Measurements from ENCODE around the gene RAB40C. TPM values are rescaled to one million over a fixed set of nuclear protein-coding genes. Genes with fewer than 3 reads are reported as not detected.

Gene RAB40C
- total RNA-seq, 4 donors from 2014 or later, result 17.7 to 28.3 (median 22.1) TPM

- TF ChIP-seq CTCF (IDR thresholded peaks at IDR 0.05) (no peak), POLR2AphosphoS5 (IDR thresholded peaks at IDR 0.05) (no peak), EP300 (IDR thresholded peaks at IDR 0.05) (no peak), POLR2A (IDR thresholded peaks at IDR 0.05) (no peak)
- peak overlapping the region in 3 of 4 donors; percentile 86 to 95 (median 92) for H3K27ac ChIP-seq
- no CpG with 5 or more reads among the region's 5 CpGs for WGBS, 2 donors (ENCODE audit: low coverage in 1 of 2)
Observed at GRCh38 chr16:640614-641013, 50.7 kb downstream of the RAB40C start.

GRCh38 chr16:641326-642188 is 51.7 kb downstream of the RAB40C start, which contains the start of gene MCRIP2:
Gene MCRIP2 (plus strand): TSS chr16:641828. CDS start chr16:641992, 164 bp downstream.
- WGBS, 2 donors (ENCODE audit: low coverage in 1 of 2), result no CpG with 5 or more reads among the region's 81 CpGs
- Histone ChIP-seq H3K27me3 (no peaks in the 10 kb centered on the region), H3K27ac (peak within 1 kb of the TSS; percentile 86 to 95 (median 91)), H3K9me3 (no peaks in the 10 kb centered on the region), H3K4me3 (peak within 1 kb of the TSS; percentile 67 to 95), H3K36me3 (peaks cover 0 to under 1% of the 10 kb centered on the region in 2 donors), H3K4me1 (peaks cover 0 to 78% (median 27%) of the 10 kb centered on the region in 3 donors)
- TF ChIP-seq POLR2AphosphoS5 (IDR thresholded peaks at IDR 0.05) (peak; percentile 70), POLR2A (IDR thresholded peaks at IDR 0.05) (peak; percentile 66 to 71), CTCF (IDR thresholded peaks at IDR 0.05) (peak in 1 of 4 experiments; percentile 12), EP300 (IDR thresholded peaks at IDR 0.05) (no peak)
- ATAC-seq, result peak; percentile 74

More at GRCh38 chr16:640614-641013, 50.7 kb downstream of the RAB40C start:
- H3K9me3 ChIP-seq, result no peaks in the 10 kb centered on the region
- ATAC-seq, result no peak
- no peaks in the 10 kb centered on the region for H3K27me3 ChIP-seq
- H3K36me3 ChIP-seq, result no peaks in the 10 kb centered on the region
- H3K4me1 ChIP-seq, result peaks cover 0 to 73% (median 22%) of the 10 kb centered on the region in 3 donors
- H3K4me3 ChIP-seq, result peak overlapping the region in 1 of 2 donors; percentile 95

- peaks cover 0 to 83% (median 25%) of the 10 kb centered on the region in 3 donors for H3K4me1 ChIP-seq
- peak overlapping the region; percentile 86 to 95 (median 91) for H3K27ac ChIP-seq
- H3K36me3 ChIP-seq, result peaks cover 0 to 7% of the 10 kb centered on the region in 2 donors
- H3K9me3 ChIP-seq, result no peaks in the 10 kb centered on the region
- peak; percentile 58 for ATAC-seq
- H3K4me3 ChIP-seq, result peak overlapping the region; percentile 67 to 95
- no peaks in the 10 kb centered on the region for H3K27me3 ChIP-seq
- WGBS, 2 donors (ENCODE audit: low coverage in 1 of 2), result no CpG with 5 or more reads among the region's 72 CpGs
- TF ChIP-seq POLR2AphosphoS5 (IDR thresholded peaks at IDR 0.05), result no peak
- TF ChIP-seq CTCF (IDR thresholded peaks at IDR 0.05), result no peak
- no peak for TF ChIP-seq POLR2A (IDR thresholded peaks at IDR 0.05)
- TF ChIP-seq EP300 (IDR thresholded peaks at IDR 0.05), result no peak
Observed at GRCh38 chr16:642189-643049, 52.6 kb downstream of the RAB40C start.

- Histone ChIP-seq H3K4me3 (peak overlapping the region in 1 of 2 donors; percentile 95), H3K27ac (peak overlapping the region; percentile 86 to 95 (median 91))
Observed at GRCh38 chr16:643050-643368, 53.1 kb downstream of the RAB40C start.

More at GRCh38 chr16:643050-643368, 53.1 kb downstream of the RAB40C start:
- 83 to 100% methylated on average over 2 to 3 of the region's 13 CpGs for whole genome bisulfite sequencing, 2 donors (ENCODE audit: low coverage in 1 of 2)
- ATAC-seq, result no peak
- H3K9me3 ChIP-seq, result no peaks in the 10 kb centered on the region
- peaks cover 0 to 83% (median 25%) of the 10 kb centered on the region in 3 donors for H3K4me1 ChIP-seq
- TF ChIP-seq EP300 (IDR thresholded peaks at IDR 0.05) (no peak), POLR2A (IDR thresholded peaks at IDR 0.05) (no peak), CTCF (IDR thresholded peaks at IDR 0.05) (no peak), POLR2AphosphoS5 (IDR thresholded peaks at IDR 0.05) (no peak)
- peaks cover 0 to 7% of the 10 kb centered on the region in 2 donors for H3K36me3 ChIP-seq
- no peaks in the 10 kb centered on the region for H3K27me3 ChIP-seq
